Activated CD4-positive, alpha-beta T cell treated with anti-CD3 and anti-CD28 coated beads for 24 hours (primary cell): ENCODE results near the gene PDE4B.

Experiments used
- DNase-seq, 2 donors: peaks; one replicate each; pipeline ENCODE4 v3.0.0-alpha.2; 2020; ENCODE audit warnings: low read depth in 2 of 2

The PDE4B gene

GRCh38 chr1:66336641-66336990 is 543.9 kb downstream of the PDE4B start:
- no peak for DNase-seq

- DNase-seq = no peak
Measured at GRCh38 chr1:66337249-66337648, 544.6 kb downstream of the PDE4B start.

- DNase-seq = no peak
Measured at GRCh38 chr1:66339944-66340343, 547.2 kb downstream of the PDE4B start.

- DNase-seq = no peak
Measured at GRCh38 chr1:66341446-66342089, 548.9 kb downstream of the PDE4B start.

DNA sequence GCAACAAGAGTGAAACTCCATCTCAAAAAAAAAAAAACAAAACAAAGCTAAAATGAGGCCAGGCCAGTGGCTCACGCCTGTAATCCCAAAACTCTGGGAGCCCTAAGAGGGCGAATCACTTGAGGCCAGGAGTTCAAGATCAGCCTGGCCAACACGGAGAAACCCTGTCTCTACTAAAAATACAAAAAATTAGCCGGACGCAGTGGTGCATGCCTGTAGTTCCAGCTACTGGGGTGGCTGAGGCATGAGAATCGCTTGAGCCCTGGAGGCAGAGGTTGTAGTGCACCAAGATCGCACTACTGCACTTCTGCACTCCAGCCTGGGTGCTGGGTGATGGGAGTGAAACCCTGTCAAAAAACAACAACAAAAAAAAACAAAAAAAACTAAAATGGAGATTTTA is 550.0 kb downstream of the PDE4B start:
- DNase-seq = no peak

GRCh38 chr1:66343569-66344325 is 551.1 kb downstream of the PDE4B start:
- DNase-seq = no peak

DNA sequence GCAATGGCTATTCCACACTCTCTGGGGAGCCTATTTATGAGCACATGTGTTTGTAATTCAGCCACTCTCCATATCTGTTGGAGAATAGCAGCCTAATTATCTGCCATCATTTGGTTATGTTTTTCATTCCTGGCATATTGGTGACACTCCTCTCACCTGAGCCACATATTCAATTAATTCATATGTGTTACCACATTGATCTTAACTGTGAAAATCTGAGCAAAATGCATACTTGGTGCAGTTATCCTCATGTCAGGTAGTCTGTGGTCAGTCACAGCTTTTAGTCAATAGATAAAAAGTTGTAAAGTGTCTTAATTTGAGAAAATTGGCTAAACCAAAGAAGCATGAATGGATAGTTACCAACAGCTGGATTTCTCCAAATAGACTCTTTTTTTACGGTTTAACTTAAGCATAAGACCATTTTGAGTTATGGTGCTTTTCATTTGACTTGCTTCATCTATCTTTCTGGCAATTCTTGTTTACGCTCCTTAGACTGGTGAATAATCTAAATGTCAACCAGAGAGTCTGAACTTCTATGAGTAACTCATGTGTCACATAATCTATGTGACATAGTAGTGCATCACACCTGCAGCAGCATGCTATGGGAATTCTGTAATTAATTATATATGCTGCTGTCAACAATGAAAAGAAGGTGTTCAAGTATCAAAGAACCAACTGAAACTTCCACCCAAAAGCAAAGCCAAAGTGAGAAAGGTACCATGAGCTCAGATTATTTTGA is 553.5 kb downstream of the PDE4B start:
- no peak for DNase-seq

DNA sequence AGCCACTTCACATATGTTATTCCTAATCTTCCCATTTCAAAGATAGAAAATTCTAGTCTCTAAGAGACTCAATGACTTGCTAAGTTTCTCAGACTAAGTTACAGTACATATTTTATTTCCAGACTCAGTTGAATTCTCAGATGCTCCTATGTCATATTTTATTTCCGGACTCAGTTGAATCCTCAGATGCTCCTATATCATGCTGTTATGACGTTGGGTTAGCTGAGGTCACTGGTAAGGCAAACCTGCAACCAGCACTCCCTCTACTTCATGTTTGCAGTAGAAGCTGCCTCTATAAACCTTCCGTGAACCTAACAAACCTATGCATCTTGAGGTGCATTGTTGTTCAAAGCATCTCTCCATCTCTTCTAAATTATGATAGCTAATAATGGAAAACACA is 554.2 kb downstream of the PDE4B start:
- no peak for DNase-seq

- no peak for DNase-seq
Measured at GRCh38 chr1:66348776-66349175, 556.1 kb downstream of the PDE4B start.

DNA sequence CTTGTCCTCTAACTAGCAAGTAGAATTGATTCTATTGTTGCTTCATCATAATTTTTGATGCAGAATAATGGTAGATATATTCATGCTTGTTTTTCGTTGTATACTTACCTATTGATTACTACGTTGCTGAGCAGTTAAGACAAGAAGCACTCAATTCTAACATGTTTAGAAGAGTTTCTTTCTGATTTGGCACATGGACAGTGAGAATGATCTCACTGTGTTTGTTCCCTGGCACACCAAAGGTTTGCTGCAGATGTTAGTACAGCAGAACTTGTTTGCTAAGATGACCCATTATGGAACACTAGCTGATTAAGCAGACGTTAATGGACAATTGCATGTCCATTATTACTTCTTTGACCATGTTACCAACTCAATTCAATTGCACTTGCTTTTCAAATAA is 556.5 kb downstream of the PDE4B start:
- no peak for DNase-seq

DNA sequence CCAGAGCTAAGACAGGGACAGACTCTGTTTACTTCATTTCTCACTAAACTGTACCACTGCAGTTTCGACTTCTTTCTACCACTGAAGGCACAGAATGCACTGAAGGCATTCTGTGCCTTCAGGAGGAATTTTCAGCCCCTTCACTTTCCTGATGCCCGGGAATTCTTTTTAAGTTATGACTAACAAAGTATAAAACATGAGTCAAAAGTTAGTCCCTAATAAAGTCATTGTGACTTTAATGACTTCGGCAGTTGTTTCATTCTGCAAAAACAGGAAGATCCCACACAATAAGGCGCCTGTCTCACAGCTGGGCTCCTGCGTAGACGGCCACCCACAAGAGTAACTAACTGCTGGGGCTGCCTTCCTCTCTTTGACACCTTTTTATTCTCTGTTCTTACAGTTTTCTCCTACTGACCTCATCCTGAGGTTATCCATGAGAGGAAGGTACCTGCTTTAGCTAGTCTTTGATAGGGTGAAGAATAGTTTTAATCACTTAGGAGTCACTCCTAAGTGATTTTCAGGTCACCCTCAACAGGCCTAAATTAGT is 557.4 kb downstream of the PDE4B start:
- no peak for DNase-seq

DNA sequence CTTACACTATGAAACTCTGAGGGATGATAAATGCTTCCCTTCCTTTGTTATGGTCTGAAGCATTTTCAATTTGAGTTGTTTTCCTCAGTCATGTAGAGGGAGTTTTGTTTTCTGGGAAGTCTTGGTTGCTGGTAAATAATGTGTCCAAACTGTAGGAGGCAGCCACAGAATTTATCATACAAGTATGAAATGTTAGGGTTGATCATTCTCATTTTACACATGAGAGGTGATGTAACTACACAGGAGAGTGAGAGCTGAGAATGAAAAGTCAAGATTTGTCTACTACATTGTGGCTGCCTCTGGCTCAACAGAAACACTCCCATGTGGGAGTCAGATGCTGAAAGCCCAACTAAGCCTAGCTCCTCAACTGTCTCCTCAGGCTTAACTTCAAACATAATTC is 558.8 kb downstream of the PDE4B start:
- DNase-seq = no peak

DNA sequence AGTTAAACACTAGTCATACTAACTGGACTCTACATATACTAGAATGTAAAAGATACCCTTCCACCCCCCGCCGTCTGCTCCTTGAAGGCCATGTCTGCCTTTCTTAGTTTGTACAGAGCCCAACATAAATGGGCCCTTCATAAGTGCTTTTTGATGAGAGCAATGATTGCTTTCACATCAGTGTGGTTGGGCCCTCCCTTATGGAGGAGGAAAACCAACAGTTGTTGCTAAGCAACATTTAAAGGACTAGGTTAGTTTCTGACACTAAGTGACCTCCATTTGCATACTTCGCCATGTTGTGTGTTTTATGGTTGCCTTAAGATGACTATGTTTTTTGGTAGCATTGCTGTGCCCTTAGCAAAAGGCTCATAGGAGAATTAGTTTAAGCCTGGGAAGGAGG is 559.2 kb downstream of the PDE4B start:
- no peak for DNase-seq

GRCh38 chr1:66352792-66353191 is 560.1 kb downstream of the PDE4B start:
- DNase-seq = no peak

DNA sequence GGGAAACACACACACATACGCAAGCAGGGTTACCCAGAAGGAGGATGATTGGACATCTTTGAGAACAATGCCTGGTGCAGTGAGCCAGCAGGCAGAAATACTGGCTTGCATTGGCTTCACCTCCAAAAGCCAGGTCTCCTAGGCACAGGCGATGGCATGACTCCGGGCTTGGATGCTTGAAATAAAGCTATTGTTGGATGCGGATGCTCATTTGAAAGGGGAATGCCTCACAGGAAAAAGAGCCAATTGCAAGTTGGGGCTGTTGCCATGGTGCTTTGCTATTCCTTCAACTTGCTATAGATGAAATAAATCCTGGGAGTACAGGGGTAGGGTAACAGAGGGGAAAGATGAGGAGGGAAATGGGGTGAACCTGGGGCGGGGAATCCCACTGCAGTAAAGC is 560.6 kb downstream of the PDE4B start:
- DNase-seq = no peak

DNA sequence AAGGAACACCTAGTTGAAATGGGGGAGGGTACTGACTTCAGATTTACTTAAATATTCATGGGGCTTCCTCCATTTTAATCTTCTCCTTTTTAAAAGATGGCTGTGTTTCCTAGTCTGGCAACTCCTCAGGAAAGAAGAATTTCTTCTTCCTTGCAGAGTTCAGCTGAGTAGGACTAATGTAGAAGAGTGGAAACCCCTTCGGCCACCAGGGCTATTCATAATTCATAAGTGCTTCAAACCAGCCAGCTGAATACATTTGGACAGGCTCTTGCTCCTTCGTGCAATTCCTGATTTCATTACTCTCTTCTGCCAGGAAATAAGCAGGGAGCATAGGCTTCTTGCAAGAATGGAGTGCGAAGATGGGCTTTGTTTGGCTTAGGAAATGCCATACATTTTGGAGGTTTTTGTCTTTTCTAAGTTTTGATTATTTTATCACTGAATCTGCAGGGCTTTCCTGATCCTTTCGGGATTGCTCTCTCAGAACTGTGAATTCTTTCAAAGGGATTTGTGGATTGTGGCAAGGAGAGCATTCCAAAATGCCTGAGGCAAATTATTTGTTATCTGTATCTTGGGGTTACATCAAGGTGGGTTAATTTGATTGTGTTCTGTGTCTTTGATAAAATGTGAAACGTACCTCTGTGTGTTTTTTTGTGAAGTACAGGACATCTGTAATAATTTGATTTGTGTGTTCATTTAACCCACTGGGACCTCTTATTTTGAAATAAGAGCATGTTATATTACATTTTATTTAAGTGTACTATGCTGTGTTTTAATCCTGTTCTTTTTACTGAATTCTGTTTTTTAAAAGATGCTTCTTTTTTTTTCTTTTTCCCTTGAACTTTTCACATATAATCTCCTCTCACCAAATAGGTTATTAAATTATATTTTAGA is 561.9 kb downstream of the PDE4B start:
- DNase-seq = no peak

GRCh38 chr1:66355756-66356155 is 563.1 kb downstream of the PDE4B start:
- no peak for DNase-seq

DNA sequence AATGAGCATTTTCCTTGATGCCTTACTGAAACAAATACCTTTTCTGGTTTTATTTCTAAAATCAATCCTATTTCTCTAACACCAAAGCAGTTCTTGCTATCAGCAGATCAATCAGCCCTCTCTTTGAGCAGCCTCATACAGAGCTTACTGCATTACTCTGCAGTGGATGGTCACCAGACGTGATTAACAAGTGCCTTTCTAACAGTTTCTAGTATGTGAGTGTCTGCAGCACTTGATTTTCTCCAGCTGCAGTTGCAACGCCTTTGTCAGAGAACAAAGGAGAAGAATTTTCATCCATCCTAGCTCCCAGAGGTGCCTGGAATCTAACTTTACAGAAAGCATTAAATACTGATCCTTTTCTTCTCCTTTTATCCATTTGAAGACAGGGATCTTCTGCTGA is 563.9 kb downstream of the PDE4B start:
- no peak for DNase-seq

GRCh38 chr1:66357021-66357420 is 564.3 kb downstream of the PDE4B start:
- DNase-seq = no peak

- DNase-seq = no peak
Measured at GRCh38 chr1:66357478-66358197, 564.9 kb downstream of the PDE4B start.

DNA sequence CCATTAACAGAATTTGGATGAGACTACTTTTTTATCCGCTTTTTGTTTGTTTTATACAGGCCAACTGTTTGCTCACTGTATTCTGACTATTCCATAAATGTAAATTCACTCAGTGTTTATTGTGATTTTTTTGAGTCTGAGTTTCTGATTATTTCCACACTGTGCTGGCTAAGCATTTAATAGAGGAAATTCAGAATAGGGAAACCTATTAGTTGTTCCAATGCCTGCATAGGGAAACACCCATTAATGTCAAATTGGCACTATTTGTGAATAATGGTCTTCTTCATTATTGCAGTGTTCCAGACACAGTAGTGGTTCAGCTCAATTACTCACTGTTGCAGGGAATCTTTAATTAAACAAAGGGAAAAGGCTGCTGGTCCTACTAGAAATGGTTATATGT is 566.6 kb downstream of the PDE4B start:
- DNase-seq = no peak
